Activated naive CD8-positive, alpha-beta T cell treated with anti-CD3 and anti-CD28 coated beads, Interleukin-2, amount 50 U/mL, for 24 hours (primary cell): Measurements from ENCODE around the gene MAEA.

Source experiments
- ATAC-seq: fragments of 150-1000 bp; cut with Tn5 transposase; one replicate; pipeline ENCODE4 v1.10.0; 2021
- DNase-seq: peaks from one replicate; pipeline ENCODE4 v3.0.0; 2021
- H3K27ac Mint-ChIP-seq: one replicate; pipeline ENCODE4 v1.8.0; 2021; ENCODE audit warnings: mild to moderate bottlenecking, mixed read lengths
- H3K27me3 Mint-ChIP-seq: one replicate; pipeline ENCODE4 v1.8.0; 2021; ENCODE audit warnings: mixed read lengths
- H3K36me3 Mint-ChIP-seq: one replicate; pipeline ENCODE4 v1.8.0; 2021; ENCODE audit warnings: low read depth, mixed read lengths
- H3K4me1 Mint-ChIP-seq: one replicate; pipeline ENCODE4 v1.8.0; 2021; ENCODE audit warnings: mixed read lengths
- H3K4me3 Mint-ChIP-seq: one replicate; pipeline ENCODE4 v1.8.0; 2021; ENCODE audit warnings: mild to moderate bottlenecking, moderate library complexity, mixed read lengths
- H3K9me3 Mint-ChIP-seq: one replicate; pipeline ENCODE4 v1.8.0; 2021; ENCODE audit warnings: mixed read lengths

MAEA gene

GRCh38 chr4:1246901-1247863 lies 42.5 kb upstream of the MAEA start:
- Mint-ChIP-seq H3K9me3 (no peaks in the 10 kb centered on the region), H3K4me3 (peak overlapping the region; percentile 87), H3K4me1 (peaks cover 70% of the 10 kb centered on the region), H3K27me3 (no peaks in the 10 kb centered on the region), H3K36me3 (peaks cover 18% of the 10 kb centered on the region), H3K27ac (peak overlapping the region; percentile 84)
- ATAC-seq (peak; percentile 2), DNase-seq (peak; percentile 53)

- no peaks in the 10 kb centered on the region for H3K9me3 Mint-ChIP-seq
- DNase-seq (no peak), ATAC-seq (no peak)
- H3K36me3 Mint-ChIP-seq: peaks cover 23% of the 10 kb centered on the region
- H3K4me3 Mint-ChIP-seq: peak overlapping the region; percentile 87
- no peaks in the 10 kb centered on the region for H3K27me3 Mint-ChIP-seq
- H3K4me1 Mint-ChIP-seq: peaks cover 70% of the 10 kb centered on the region
- peak overlapping the region; percentile 84 for H3K27ac Mint-ChIP-seq
Observed at GRCh38 chr4:1247864-1248244, 41.8 kb upstream of the MAEA start.

- ATAC-seq (peak; percentile 43), DNase-seq (peak; percentile 86)
- Mint-ChIP-seq H3K27ac (peak within 1 kb of the TSS; percentile 97), H3K4me3 (peak within 1 kb of the TSS; percentile 87), H3K4me1 (peaks cover 71% of the 10 kb centered on the region), H3K27me3 (no peaks in the 10 kb centered on the region), H3K36me3 (peaks cover 27% of the 10 kb centered on the region), H3K9me3 (no peaks in the 10 kb centered on the region)
Observed at GRCh38 chr4:1248245-1249147, 41.2 kb upstream of the MAEA start, which contains the start of gene CTBP1. Gene CTBP1 (minus strand): TSS chr4:1249130. CDS start chr4:1241331, 7,799 bp downstream.

GRCh38 chr4:1249148-1249730 lies 40.5 kb upstream of the MAEA start:
- Mint-ChIP-seq H3K27ac (peak overlapping the region; percentile 97), H3K27me3 (no peaks in the 10 kb centered on the region), H3K9me3 (peaks cover under 1% of the 10 kb centered on the region), H3K4me1 (peaks cover 72% of the 10 kb centered on the region), H3K4me3 (peak overlapping the region; percentile 85), H3K36me3 (peaks cover 30% of the 10 kb centered on the region)
- ATAC-seq (peak; percentile 58), DNase-seq (peak; percentile 82)

- Mint-ChIP-seq H3K27ac (peak overlapping the region; percentile 97), H3K9me3 (peaks cover 8% of the 10 kb centered on the region), H3K4me3 (peak overlapping the region; percentile 85), H3K4me1 (peaks cover 73% of the 10 kb centered on the region), H3K27me3 (no peaks in the 10 kb centered on the region), H3K36me3 (peaks cover 34% of the 10 kb centered on the region)
- peak; percentile 65 for DNase-seq
- peak; percentile 31 for ATAC-seq
Observed at GRCh38 chr4:1249731-1250526, 39.8 kb upstream of the MAEA start.

GRCh38 chr4:1250527-1250812 lies 39.2 kb upstream of the MAEA start:
- DNase-seq (no peak), ATAC-seq (no peak)
- peaks cover 73% of the 10 kb centered on the region for H3K4me1 Mint-ChIP-seq
- H3K27me3 Mint-ChIP-seq: no peaks in the 10 kb centered on the region
- H3K36me3 Mint-ChIP-seq: peaks cover 34% of the 10 kb centered on the region
- H3K27ac Mint-ChIP-seq: peak overlapping the region; percentile 97
- H3K9me3 Mint-ChIP-seq: peaks cover 8% of the 10 kb centered on the region
- H3K4me3 Mint-ChIP-seq: peak overlapping the region; percentile 85

- ATAC-seq (no peak), DNase-seq (no peak)
- Mint-ChIP-seq H3K27ac (peak overlapping the region; percentile 97), H3K36me3 (peaks cover 36% of the 10 kb centered on the region), H3K9me3 (peaks cover 13% of the 10 kb centered on the region), H3K4me3 (peak overlapping the region; percentile 85), H3K27me3 (no peaks in the 10 kb centered on the region), H3K4me1 (peaks cover 74% of the 10 kb centered on the region)
Observed at GRCh38 chr4:1250921-1251772, 38.5 kb upstream of the MAEA start.

- Mint-ChIP-seq H3K27ac (no peak overlapping the region), H3K27me3 (no peaks in the 10 kb centered on the region), H3K36me3 (peaks cover 35% of the 10 kb centered on the region), H3K4me1 (peaks cover 74% of the 10 kb centered on the region), H3K4me3 (no peak overlapping the region), H3K9me3 (peaks cover 16% of the 10 kb centered on the region)
- DNase-seq (no peak), ATAC-seq (no peak)
Observed at GRCh38 chr4:1251773-1252066, 38.0 kb upstream of the MAEA start.

GRCh38 chr4:1252928-1253492 lies 36.7 kb upstream of the MAEA start:
- peaks cover 21% of the 10 kb centered on the region for H3K9me3 Mint-ChIP-seq
- H3K36me3 Mint-ChIP-seq: peaks cover 33% of the 10 kb centered on the region
- no peak overlapping the region for H3K4me3 Mint-ChIP-seq
- ATAC-seq: no peak
- H3K27me3 Mint-ChIP-seq: no peaks in the 10 kb centered on the region
- peak; percentile 0 for DNase-seq
- peaks cover 73% of the 10 kb centered on the region for H3K4me1 Mint-ChIP-seq
- H3K27ac Mint-ChIP-seq: no peak overlapping the region

- H3K9me3 Mint-ChIP-seq: peaks cover 27% of the 10 kb centered on the region
- H3K27me3 Mint-ChIP-seq: no peaks in the 10 kb centered on the region
- peaks cover 38% of the 10 kb centered on the region for H3K36me3 Mint-ChIP-seq
- no peak overlapping the region for H3K4me3 Mint-ChIP-seq
- DNase-seq: peak; percentile 1
- no peak for ATAC-seq
- peaks cover 80% of the 10 kb centered on the region for H3K4me1 Mint-ChIP-seq
- H3K27ac Mint-ChIP-seq: peak overlapping the region; percentile 16
Observed at GRCh38 chr4:1253831-1254230, 35.9 kb upstream of the MAEA start.

GRCh38 chr4:1255151-1255550 lies 34.5 kb upstream of the MAEA start:
- peak; percentile 7 for DNase-seq
- peaks cover 27% of the 10 kb centered on the region for H3K9me3 Mint-ChIP-seq
- H3K27ac Mint-ChIP-seq: peak overlapping the region; percentile 65
- H3K4me3 Mint-ChIP-seq: no peak overlapping the region
- no peaks in the 10 kb centered on the region for H3K27me3 Mint-ChIP-seq
- ATAC-seq: no peak
- peaks cover 85% of the 10 kb centered on the region for H3K4me1 Mint-ChIP-seq
- H3K36me3 Mint-ChIP-seq: peaks cover 38% of the 10 kb centered on the region

- ATAC-seq (peak; percentile 82), DNase-seq (peak; percentile 0)
- H3K4me1 Mint-ChIP-seq: peaks cover 85% of the 10 kb centered on the region
- H3K9me3 Mint-ChIP-seq: peaks cover 27% of the 10 kb centered on the region
- H3K27me3 Mint-ChIP-seq: no peaks in the 10 kb centered on the region
- peak overlapping the region; percentile 65 for H3K27ac Mint-ChIP-seq
- H3K4me3 Mint-ChIP-seq: peak overlapping the region; percentile 12
- H3K36me3 Mint-ChIP-seq: peaks cover 33% of the 10 kb centered on the region
Observed at GRCh38 chr4:1255699-1256098, 34.0 kb upstream of the MAEA start.

- peaks cover 14% of the 10 kb centered on the region for H3K36me3 Mint-ChIP-seq
- H3K4me1 Mint-ChIP-seq: peaks cover 60% of the 10 kb centered on the region
- H3K27me3 Mint-ChIP-seq: no peaks in the 10 kb centered on the region
- ATAC-seq (no peak), DNase-seq (no peak)
- H3K9me3 Mint-ChIP-seq: peaks cover 27% of the 10 kb centered on the region
- no peak overlapping the region for H3K27ac Mint-ChIP-seq
- no peak overlapping the region for H3K4me3 Mint-ChIP-seq
Observed at GRCh38 chr4:1258457-1258856, 31.2 kb upstream of the MAEA start.
